HepG2 (cell line): ENCODE measurements around the gene BHLHE23. TPM values are rescaled to one million over a fixed set of nuclear protein-coding genes. Genes with fewer than 3 reads are reported as not detected.
A peak's percentile ranks its signal among the peaks of the same experiment; 100 is the strongest.

Experiments used
- DNMT1 ChIP-seq: sonication (generic); formaldehyde crosslinking; IDR thresholded peaks from 2 replicates; pipeline ENCODE4 v1.5.1; 2020; ENCODE audit warnings: mild to moderate bottlenecking, missing genetic modification reagents
- FOSL1 ChIP-seq: sonication (generic); formaldehyde crosslinking; IDR thresholded peaks from 2 replicates; pipeline ENCODE4 v1.9.0; 2021; ENCODE audit warnings: missing genetic modification reagents, borderline replicate concordance
- NFATC3 ChIP-seq: sonication (generic); formaldehyde crosslinking; IDR thresholded peaks from 2 replicates; pipeline ENCODE4 v1.5.1; 2020; ENCODE audit warnings: mild to moderate bottlenecking, missing genetic modification reagents
- RNF2 ChIP-seq: fragments of 450-650 bp; conservative IDR thresholded peaks from 2 replicates; pipeline ENCODE4 v1.6.1; 2016; ENCODE audit warnings: low read depth
- TCF7L2 ChIP-seq: IDR thresholded peaks from 2 replicates; pipeline ENCODE4 v1.6.1; 2011; ENCODE audit warnings: mild to moderate bottlenecking, low read depth, low read length, moderate library complexity
- ZBTB20 ChIP-seq: sonication (generic); formaldehyde crosslinking; IDR thresholded peaks from 2 replicates; pipeline ENCODE4 v1.8.1; 2023; ENCODE audit warnings: missing genetic modification reagents, low read depth, mild to moderate bottlenecking, borderline replicate concordance
- ZNF451 ChIP-seq: sonication (generic); formaldehyde crosslinking; IDR thresholded peaks from 2 replicates; pipeline ENCODE4 v1.5.0; 2020; ENCODE audit warnings: mild to moderate bottlenecking, missing genetic modification reagents
- ZZZ3 ChIP-seq: sonication (generic); formaldehyde crosslinking; IDR thresholded peaks from 2 replicates; pipeline ENCODE4 v1.4.0; 2020; ENCODE audit warnings: missing genetic modification reagents, mild to moderate bottlenecking, borderline replicate concordance
- polyA plus RNA-seq, 8 experiments: library from polyadenylated mRNA; depleted of rRNA in 3 of 8; stranded (reverse) in 7 of 8; unstranded in 1 of 8; fragments of >200 nt; fragmentation: Illumina TruSeq in 4 of 8; extraction: Trizol in 4 of 8; gene quantifications; 2 replicates each; pipeline versions ENCODE4 v1.2.1 to v1.2.3, GENCODE V29; 2011 to 2016; ENCODE audit warnings: low read depth in 4 of 8, missing spikeins in 1 of 8, mixed read lengths in 1 of 8; ENCODE audit not compliant: insufficient read depth in 1 of 8
- total RNA-seq, 5 experiments: library from RNA; depleted of rRNA; stranded (reverse); fragments of >200 nt; fragmentation: Illumina TruSeq; extraction: Trizol; gene quantifications; 2 replicates each; pipeline ENCODE4 v1.2.3, GENCODE V29; 2016; ENCODE audit warnings: low read depth in 1 of 5
- TF ChIP-seq, protein P1 (sequence below): sonication (generic); formaldehyde crosslinking; IDR thresholded peaks from 2 replicates; pipeline ENCODE4 v1.8.1; 2022; ENCODE audit warnings: low read depth, mild to moderate bottlenecking, missing genetic modification reagents
- TF ChIP-seq, protein P2 (sequence below), 2 experiments: sonication (generic) in 1 of 2; formaldehyde crosslinking in 1 of 2; IDR thresholded peaks; 2 replicates each; pipeline versions ENCODE4 v1.6.1 to v1.9.0; 2014 to 2022; ENCODE audit warnings: antibody characterized with exemption in 1 of 2, borderline replicate concordance in 1 of 2, inconsistent platforms in 1 of 2, low read depth in 1 of 2, missing genetic modification reagents in 1 of 2
- TF ChIP-seq, protein P3 (sequence below): sonication (generic); formaldehyde crosslinking; IDR thresholded peaks from 2 replicates; pipeline ENCODE4 v1.4.0; 2020; ENCODE audit warnings: missing genetic modification reagents
- TF ChIP-seq, protein P4 (sequence below): sonication (generic); formaldehyde crosslinking; IDR thresholded peaks from 2 replicates; pipeline ENCODE4 v1.8.1; 2023; ENCODE audit warnings: missing genetic modification reagents, mild to moderate bottlenecking, borderline replicate concordance

Gene BHLHE23
- total and polyA plus RNA-seq, 2 of the 13 experiments (the other 11 are each of a cell fraction or from before 2014, with no cell fraction given): not detected

DNA sequence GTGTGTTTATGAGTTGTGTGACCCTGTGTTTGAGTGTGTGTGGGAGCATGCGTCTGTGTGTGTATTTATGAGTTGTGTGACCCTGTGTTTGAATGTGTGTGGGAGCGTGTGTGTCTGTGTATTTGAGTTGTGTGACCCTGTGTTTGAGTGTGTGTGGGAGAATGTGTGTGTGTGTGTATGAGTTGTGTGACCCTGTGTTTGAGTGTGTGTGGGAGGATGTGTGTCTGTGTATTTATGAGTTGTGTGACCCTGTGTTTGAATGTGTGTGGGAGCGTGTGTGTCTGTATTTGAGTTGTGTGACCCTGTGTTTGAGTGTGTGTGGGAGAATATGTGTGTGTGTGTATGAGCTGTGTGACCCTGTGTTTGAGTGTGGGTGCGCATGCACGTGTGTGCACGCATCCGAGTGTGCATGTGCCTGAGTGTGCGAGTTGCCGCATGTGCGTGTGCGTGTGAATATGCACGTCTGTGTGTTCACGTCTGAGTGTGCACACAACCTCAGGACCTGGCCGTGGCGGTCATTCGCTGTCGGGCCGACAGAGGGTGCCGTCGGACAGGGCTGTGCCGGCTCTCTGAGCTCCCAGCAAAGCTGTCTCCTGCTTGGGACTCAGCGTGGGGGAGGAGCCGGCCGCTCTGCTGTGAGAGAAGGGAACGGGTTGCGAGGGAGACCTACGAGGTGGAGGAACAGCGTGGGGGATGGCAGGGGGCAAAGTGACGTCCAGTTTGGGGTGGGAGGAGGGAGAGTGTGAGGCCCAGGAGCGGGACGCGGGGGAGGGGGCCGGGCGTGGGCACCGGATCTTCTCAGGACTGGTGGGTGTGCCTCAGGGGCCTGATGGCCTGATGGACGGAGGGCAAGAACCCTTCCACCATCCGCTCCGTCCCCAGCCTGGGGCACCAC lies 34.6 kb downstream of the BHLHE23 start (continued):
- TF ChIP-seq ZNF451 (CRISPR knock-in tag) (peak; percentile 95), FOSL1 (no peak), ZZZ3 (CRISPR knock-in tag) (no peak), TCF7L2 (no peak), RNF2 (peak; percentile 25; the same call in 1 of the 2 replicates), DNMT1 (CRISPR knock-in tag) (peak; percentile 99), NFATC3 (CRISPR knock-in tag) (no peak), ZBTB20 (0 out of 2 replicates have a peak, but pooled peaks have one; percentile 24)
- TF ChIP-seq, protein P1, sequence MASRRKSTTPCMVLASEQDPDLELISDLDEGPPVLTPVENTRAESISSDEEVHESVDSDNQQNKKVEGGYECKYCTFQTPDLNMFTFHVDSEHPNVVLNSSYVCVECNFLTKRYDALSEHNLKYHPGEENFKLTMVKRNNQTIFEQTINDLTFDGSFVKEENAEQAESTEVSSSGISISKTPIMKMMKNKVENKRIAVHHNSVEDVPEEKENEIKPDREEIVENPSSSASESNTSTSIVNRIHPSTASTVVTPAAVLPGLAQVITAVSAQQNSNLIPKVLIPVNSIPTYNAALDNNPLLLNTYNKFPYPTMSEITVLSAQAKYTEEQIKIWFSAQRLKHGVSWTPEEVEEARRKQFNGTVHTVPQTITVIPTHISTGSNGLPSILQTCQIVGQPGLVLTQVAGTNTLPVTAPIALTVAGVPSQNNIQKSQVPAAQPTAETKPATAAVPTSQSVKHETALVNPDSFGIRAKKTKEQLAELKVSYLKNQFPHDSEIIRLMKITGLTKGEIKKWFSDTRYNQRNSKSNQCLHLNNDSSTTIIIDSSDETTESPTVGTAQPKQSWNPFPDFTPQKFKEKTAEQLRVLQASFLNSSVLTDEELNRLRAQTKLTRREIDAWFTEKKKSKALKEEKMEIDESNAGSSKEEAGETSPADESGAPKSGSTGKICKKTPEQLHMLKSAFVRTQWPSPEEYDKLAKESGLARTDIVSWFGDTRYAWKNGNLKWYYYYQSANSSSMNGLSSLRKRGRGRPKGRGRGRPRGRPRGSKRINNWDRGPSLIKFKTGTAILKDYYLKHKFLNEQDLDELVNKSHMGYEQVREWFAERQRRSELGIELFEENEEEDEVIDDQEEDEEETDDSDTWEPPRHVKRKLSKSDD (CRISPR knock-in tag): peak; percentile 48; the same call in 1 of the 2 replicates
- TF ChIP-seq, protein P2, sequence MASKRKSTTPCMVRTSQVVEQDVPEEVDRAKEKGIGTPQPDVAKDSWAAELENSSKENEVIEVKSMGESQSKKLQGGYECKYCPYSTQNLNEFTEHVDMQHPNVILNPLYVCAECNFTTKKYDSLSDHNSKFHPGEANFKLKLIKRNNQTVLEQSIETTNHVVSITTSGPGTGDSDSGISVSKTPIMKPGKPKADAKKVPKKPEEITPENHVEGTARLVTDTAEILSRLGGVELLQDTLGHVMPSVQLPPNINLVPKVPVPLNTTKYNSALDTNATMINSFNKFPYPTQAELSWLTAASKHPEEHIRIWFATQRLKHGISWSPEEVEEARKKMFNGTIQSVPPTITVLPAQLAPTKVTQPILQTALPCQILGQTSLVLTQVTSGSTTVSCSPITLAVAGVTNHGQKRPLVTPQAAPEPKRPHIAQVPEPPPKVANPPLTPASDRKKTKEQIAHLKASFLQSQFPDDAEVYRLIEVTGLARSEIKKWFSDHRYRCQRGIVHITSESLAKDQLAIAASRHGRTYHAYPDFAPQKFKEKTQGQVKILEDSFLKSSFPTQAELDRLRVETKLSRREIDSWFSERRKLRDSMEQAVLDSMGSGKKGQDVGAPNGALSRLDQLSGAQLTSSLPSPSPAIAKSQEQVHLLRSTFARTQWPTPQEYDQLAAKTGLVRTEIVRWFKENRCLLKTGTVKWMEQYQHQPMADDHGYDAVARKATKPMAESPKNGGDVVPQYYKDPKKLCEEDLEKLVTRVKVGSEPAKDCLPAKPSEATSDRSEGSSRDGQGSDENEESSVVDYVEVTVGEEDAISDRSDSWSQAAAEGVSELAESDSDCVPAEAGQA (IDR thresholded peaks at IDR 0.05; ENCODE audit: low read depth): 0 out of 2 replicates have a peak, but pooled peaks have one; percentile 31
- TF ChIP-seq, protein P2 (CRISPR knock-in tag; IDR thresholded peaks at IDR 0.05; ENCODE audit: borderline replicate concordance): no peak
- TF ChIP-seq, protein P3, sequence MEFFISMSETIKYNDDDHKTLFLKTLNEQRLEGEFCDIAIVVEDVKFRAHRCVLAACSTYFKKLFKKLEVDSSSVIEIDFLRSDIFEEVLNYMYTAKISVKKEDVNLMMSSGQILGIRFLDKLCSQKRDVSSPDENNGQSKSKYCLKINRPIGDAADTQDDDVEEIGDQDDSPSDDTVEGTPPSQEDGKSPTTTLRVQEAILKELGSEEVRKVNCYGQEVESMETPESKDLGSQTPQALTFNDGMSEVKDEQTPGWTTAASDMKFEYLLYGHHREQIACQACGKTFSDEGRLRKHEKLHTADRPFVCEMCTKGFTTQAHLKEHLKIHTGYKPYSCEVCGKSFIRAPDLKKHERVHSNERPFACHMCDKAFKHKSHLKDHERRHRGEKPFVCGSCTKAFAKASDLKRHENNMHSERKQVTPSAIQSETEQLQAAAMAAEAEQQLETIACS (CRISPR knock-in tag): no peak
- TF ChIP-seq, protein P4, sequence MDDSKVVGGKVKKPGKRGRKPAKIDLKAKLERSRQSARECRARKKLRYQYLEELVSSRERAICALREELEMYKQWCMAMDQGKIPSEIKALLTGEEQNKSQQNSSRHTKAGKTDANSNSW (CRISPR knock-in tag): no peak
